ENCODE measurements around the gene SEC23A. TPM values are rescaled to one million over a fixed set of nuclear protein-coding genes. Genes with fewer than 3 reads are reported as not detected.
"Not testable (repeated sequence)": the region's sequence is repeated elsewhere in the genome, so short reads cannot be mapped to it uniquely, and the experiment has no call there.

Gene SEC23A
- total RNA-seq, 1 donor from 2014 or later: 39.4 TPM

DNA sequence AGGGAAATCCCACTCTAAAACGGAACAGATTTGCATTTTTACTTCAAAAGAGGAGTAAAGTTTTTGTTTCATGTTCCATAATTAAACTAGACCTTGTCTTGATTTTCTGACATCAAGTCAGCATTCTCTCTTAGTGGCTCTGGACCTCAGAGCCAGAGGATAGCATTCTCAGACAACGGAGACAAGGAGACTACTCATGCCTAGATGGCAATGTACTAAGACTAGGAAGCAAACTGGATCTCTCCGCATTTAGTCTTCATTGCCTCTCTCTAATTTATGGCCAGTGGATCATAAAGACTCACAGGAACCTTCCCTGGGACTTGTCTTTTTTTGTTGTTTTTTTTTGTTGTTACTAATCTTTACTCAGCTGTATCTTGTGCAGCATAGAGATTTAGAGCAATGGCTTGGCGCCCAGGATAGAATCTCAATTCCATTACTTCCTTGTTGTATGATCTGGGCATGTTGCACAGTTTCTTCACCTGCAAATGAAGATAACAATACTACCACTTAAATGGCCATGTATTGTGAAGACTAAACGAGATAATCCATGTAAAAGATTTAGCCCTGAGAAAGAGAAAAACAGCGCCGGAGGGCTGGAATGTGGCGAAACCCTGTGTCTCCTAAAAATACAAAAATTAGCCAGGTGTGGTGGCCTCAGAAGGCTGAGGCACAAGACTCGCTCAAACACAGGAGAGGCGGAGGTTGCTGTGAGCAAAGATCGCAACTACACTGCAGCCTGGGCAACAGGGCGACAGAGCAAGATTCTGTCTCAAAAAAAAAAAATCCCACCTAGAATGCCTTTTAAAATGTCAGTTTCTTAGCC lies 7.1 kb upstream of the SEC23A start:
- ATAC-seq (ENCODE audit: low read depth): no peak
- no peak for DNase-seq
- Mint-ChIP-seq H3K36me3 (ENCODE audit: low read depth) (peaks cover 4% of the 10 kb centered on the region), H3K27me3 (no peaks in the 10 kb centered on the region), H3K9me3 (no peaks in the 10 kb centered on the region), H3K4me1 (peaks cover 17% of the 10 kb centered on the region), H3K27ac (no peak overlapping the region), H3K4me3 (no peak overlapping the region)
- POLR2A ChIA-PET: interaction anchor here (1.4 kb wide), 1 partner anchor 65 kb away, joined by 4 read pairs; the partner anchor contains the start of gene PNN
- TF ChIP-seq, protein P1, sequence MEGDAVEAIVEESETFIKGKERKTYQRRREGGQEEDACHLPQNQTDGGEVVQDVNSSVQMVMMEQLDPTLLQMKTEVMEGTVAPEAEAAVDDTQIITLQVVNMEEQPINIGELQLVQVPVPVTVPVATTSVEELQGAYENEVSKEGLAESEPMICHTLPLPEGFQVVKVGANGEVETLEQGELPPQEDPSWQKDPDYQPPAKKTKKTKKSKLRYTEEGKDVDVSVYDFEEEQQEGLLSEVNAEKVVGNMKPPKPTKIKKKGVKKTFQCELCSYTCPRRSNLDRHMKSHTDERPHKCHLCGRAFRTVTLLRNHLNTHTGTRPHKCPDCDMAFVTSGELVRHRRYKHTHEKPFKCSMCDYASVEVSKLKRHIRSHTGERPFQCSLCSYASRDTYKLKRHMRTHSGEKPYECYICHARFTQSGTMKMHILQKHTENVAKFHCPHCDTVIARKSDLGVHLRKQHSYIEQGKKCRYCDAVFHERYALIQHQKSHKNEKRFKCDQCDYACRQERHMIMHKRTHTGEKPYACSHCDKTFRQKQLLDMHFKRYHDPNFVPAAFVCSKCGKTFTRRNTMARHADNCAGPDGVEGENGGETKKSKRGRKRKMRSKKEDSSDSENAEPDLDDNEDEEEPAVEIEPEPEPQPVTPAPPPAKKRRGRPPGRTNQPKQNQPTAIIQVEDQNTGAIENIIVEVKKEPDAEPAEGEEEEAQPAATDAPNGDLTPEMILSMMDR (IDR thresholded peaks at IDR 0.05): no peak
- CTCF ChIA-PET: no interaction called here
- intact Hi-C loops (cut with micrococcal nuclease): no loop called here

DNA sequence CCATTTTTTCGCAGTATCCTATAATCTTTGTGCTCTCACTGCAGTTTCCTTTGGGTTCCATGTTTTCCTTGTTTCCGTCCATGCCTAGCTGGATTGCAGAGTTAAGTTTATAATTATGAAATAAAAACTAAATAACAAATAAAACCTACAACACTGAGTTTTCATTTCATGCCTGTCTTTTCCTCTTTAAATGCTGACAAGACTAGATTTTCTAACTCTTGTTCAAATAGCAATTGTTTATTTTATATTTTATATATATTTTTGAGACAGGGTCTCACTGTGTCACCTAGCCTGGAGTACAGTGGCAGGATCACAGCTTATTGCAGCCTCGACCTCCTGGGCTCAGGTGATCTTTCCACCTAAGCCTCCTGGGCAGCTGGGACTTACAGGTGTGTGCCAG lies 5.8 kb upstream of the SEC23A start:
- intact Hi-C loops (cut with micrococcal nuclease): no loop called here
- ChIA-PET CTCF (no interaction called here), POLR2A (interaction anchor here (1.4 kb wide), 1 partner anchor 66 kb away, joined by 4 read pairs; the partner anchor contains the start of gene PNN)
- Mint-ChIP-seq H3K27ac (no peak overlapping the region), H3K36me3 (ENCODE audit: low read depth) (no peaks in the 10 kb centered on the region), H3K4me3 (no peak overlapping the region), H3K4me1 (peaks cover 15% of the 10 kb centered on the region), H3K9me3 (no peaks in the 10 kb centered on the region), H3K27me3 (no peaks in the 10 kb centered on the region)
- ATAC-seq (ENCODE audit: low read depth) (no peak), DNase-seq (no peak)
- TF ChIP-seq, protein P1 (IDR thresholded peaks at IDR 0.05): no peak

DNA sequence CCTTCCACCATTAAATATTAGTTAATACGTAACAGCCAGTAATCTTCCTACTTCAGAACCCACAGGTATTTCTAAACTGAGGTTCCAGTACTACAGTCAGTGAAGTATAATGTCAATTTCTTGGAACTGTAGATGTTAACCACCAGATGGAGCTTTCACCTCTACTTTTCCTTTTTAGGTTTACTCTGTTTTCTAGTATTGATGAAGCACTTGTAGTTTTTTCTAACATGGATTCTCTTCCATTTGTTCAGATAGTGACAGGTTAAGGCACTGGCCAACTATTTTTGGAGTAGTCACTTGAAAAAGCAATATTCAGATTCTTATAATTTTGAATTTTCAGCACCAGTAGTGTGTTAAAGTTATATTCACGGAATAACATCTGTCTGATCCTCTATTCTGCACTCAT lies 4.6 kb upstream of the SEC23A start:
- Mint-ChIP-seq H3K4me1 (peaks cover 17% of the 10 kb centered on the region), H3K4me3 (no peak overlapping the region), H3K27me3 (no peaks in the 10 kb centered on the region), H3K36me3 (ENCODE audit: low read depth) (peaks cover 6% of the 10 kb centered on the region), H3K27ac (no peak overlapping the region), H3K9me3 (no peaks in the 10 kb centered on the region)
- intact Hi-C loops (cut with micrococcal nuclease): loop anchor here (1.0 kb wide), 1 partner anchor 362 kb away; no protein-coding TSS in a partner anchor
- DNase-seq (no peak), ATAC-seq (ENCODE audit: low read depth) (no peak)
- ChIA-PET POLR2A (no interaction called here), CTCF (no interaction called here)
- TF ChIP-seq, protein P1 (IDR thresholded peaks at IDR 0.05): no peak

- ChIA-PET POLR2A (interaction anchor here (0.6 to 4.2 kb wide), 8 partner anchors 10 to 381 kb away, joined by 3 to 85 read pairs (median 32); partner anchors contain the start of genes FBXO33, GEMIN2, PNN and TRAPPC6B), CTCF (interaction anchor here (1.1 to 2.5 kb wide), 2 partner anchors 9 to 329 kb away, joined by 3 to 11 read pairs; partner anchors contain the start of genes FBXO33 and GEMIN2)
- H3K36me3 Mint-ChIP-seq (ENCODE audit: low read depth); intact Hi-C loops (cut with micrococcal nuclease); H3K9me3 Mint-ChIP-seq; DNase-seq; H3K27me3 Mint-ChIP-seq; ATAC-seq (ENCODE audit: low read depth): not testable (repeated sequence)
- Mint-ChIP-seq H3K27ac (peak overlapping the region; percentile 97), H3K4me3 (peak overlapping the region; percentile 96), H3K4me1 (peaks cover 35% of the 10 kb centered on the region)
Measured at GRCh38 chr14:39104078-39104801, 1.2 kb upstream of the SEC23A start.

GRCh38 chr14:39102265-39102968 lies 618 bp downstream of the SEC23A start:
- POLR2A ChIA-PET: interaction anchor here (0.8 to 4.2 kb wide), 12 partner anchors 9 to 332 kb away, joined by 3 to 85 read pairs (median 12); partner anchors contain the start of genes FBXO33, GEMIN2, PNN and TRAPPC6B
- H3K36me3 Mint-ChIP-seq (ENCODE audit: low read depth): peaks cover 8% of the 10 kb centered on the region
- H3K4me3 Mint-ChIP-seq: peak overlapping the region; percentile 96
- no peak for ATAC-seq (ENCODE audit: low read depth)
- peaks cover 42% of the 10 kb centered on the region for H3K4me1 Mint-ChIP-seq
- H3K27ac Mint-ChIP-seq: peak overlapping the region; percentile 90
- H3K9me3 Mint-ChIP-seq: no peaks in the 10 kb centered on the region
- intact Hi-C loops (cut with micrococcal nuclease): no loop called here
- CTCF ChIA-PET: interaction anchor here (2.5 kb wide), 1 partner anchor 11 kb away, joined by 11 read pairs; the partner anchor contains the start of gene GEMIN2
- TF ChIP-seq, protein P1 (IDR thresholded peaks at IDR 0.05): no peak
- no peak for DNase-seq
- no peaks in the 10 kb centered on the region for H3K27me3 Mint-ChIP-seq

All from activated B cell treated with CpG ODN at 0.5 μM for 24 hours (primary cell).